DND-41 (cell line): ENCODE data around the gene PDLIM5.

ENCODE experiments used
- ATAC-seq: fragments of 200-7000 bp; cut with Tn5 transposase; 3 replicates; pipeline ENCODE4 v1.9.1; 2021; ENCODE audit warnings: low read depth; ENCODE audit not compliant: insufficient read depth
- DNase-seq: peaks from one replicate; pipeline ENCODE4 v3.0.0-alpha.2; 2020
- H2AFZ ChIP-seq: 2 replicates; pipeline ENCODE4 v1.6.0; 2012; ENCODE audit warnings: low read depth, low read length
- H3K27ac ChIP-seq: 2 replicates; pipeline ENCODE4 v1.5.1; 2012; ENCODE audit warnings: low read length, inconsistent platforms
- H3K27me3 ChIP-seq: fragments of 200-600 bp; sonication (generic); 2 replicates; pipeline ENCODE4 v1.6.0; 2012; ENCODE audit warnings: low read length, mild to moderate bottlenecking, inconsistent platforms; ENCODE audit not compliant: insufficient read depth, poor library complexity
- H3K36me3 ChIP-seq: 2 replicates; pipeline ENCODE4 v1.5.1; 2012; ENCODE audit warnings: low read length, inconsistent platforms; ENCODE audit not compliant: insufficient read depth
- H3K4me1 ChIP-seq: 2 replicates; pipeline ENCODE4 v1.5.1; 2012; ENCODE audit warnings: mild to moderate bottlenecking, low read length; ENCODE audit not compliant: insufficient read depth
- H3K4me2 ChIP-seq: 2 replicates; pipeline ENCODE4 v1.6.0; 2012; ENCODE audit warnings: mild to moderate bottlenecking, moderate library complexity, low read length, inconsistent platforms; ENCODE audit not compliant: insufficient read depth
- H3K4me3 ChIP-seq, 2 experiments: fragments of 200-600 bp in 1 of 2; shearing (Covaris generic) in 1 of 2; 2 replicates each; pipeline ENCODE4 v1.5.1; 2012 to 2016; ENCODE audit warnings: inconsistent platforms in 2 of 2, low read length in 2 of 2, mild to moderate bottlenecking in 2 of 2, low read depth in 1 of 2, moderate library complexity in 1 of 2
- H3K79me2 ChIP-seq: 2 replicates; pipeline ENCODE4 v1.6.0; 2012; ENCODE audit warnings: low read length, inconsistent platforms; ENCODE audit not compliant: insufficient read depth
- H3K9ac ChIP-seq: 2 replicates; pipeline ENCODE4 v1.6.0; 2012; ENCODE audit warnings: low read depth, mild to moderate bottlenecking, inconsistent platforms, low read length, moderate library complexity
- H3K9me3 ChIP-seq: 2 replicates; pipeline ENCODE4 v1.5.1; 2012; ENCODE audit warnings: low read length, moderate library complexity, mild to moderate bottlenecking, inconsistent platforms; ENCODE audit not compliant: insufficient read depth, severe bottlenecking
- H4K20me1 ChIP-seq: 2 replicates; pipeline ENCODE4 v1.6.0; 2012; ENCODE audit warnings: low read length; ENCODE audit not compliant: insufficient read depth
- CTCF ChIP-seq: IDR thresholded peaks from 2 replicates; pipeline ENCODE4 v1.5.1; 2012; ENCODE audit warnings: borderline replicate concordance, low read length, moderate library complexity, mild to moderate bottlenecking; ENCODE audit not compliant: poor library complexity, severe bottlenecking; ENCODE audit errors: extremely low read depth
- EZH2 ChIP-seq: IDR thresholded peaks from 3 replicates; pipeline ENCODE4 v1.6.1; 2012; ENCODE audit warnings: borderline replicate concordance, low read depth, mild to moderate bottlenecking, moderate library complexity, low read length, inconsistent platforms; ENCODE audit not compliant: severe bottlenecking

PDLIM5 gene

GRCh38 chr4:94665500-94666404 is 214.0 kb downstream of the PDLIM5 start:
- DNase-seq: no peak
- H3K4me2 ChIP-seq: no peak overlapping the region
- no peak for ATAC-seq
- H3K79me2 ChIP-seq: no peaks in the 10 kb centered on the region
- H4K20me1 ChIP-seq: no peaks in the 10 kb centered on the region
- TF ChIP-seq CTCF (no peak), EZH2 (no peak)
- no peak overlapping the region for H3K27ac ChIP-seq
- no peaks in the 10 kb centered on the region for H3K27me3 ChIP-seq
- H3K4me1 ChIP-seq: no peaks in the 10 kb centered on the region
- no peak overlapping the region for H3K9ac ChIP-seq
- H2AFZ ChIP-seq: no peak overlapping the region
- no peaks in the 10 kb centered on the region for H3K9me3 ChIP-seq
- H3K4me3 ChIP-seq: no peak overlapping the region
- H3K36me3 ChIP-seq: no peaks in the 10 kb centered on the region

- no peak overlapping the region for H2AFZ ChIP-seq
- ATAC-seq: no peak
- H3K4me3 ChIP-seq: no peak overlapping the region
- no peak overlapping the region for H3K4me2 ChIP-seq
- no peak for TF ChIP-seq EZH2
- no peak for TF ChIP-seq CTCF
- H3K27ac ChIP-seq: no peak overlapping the region
- no peak for DNase-seq
- no peaks in the 10 kb centered on the region for H3K27me3 ChIP-seq
- no peaks in the 10 kb centered on the region for H3K9me3 ChIP-seq
- no peaks in the 10 kb centered on the region for H4K20me1 ChIP-seq
- no peaks in the 10 kb centered on the region for H3K4me1 ChIP-seq
- H3K36me3 ChIP-seq: no peaks in the 10 kb centered on the region
- no peak overlapping the region for H3K9ac ChIP-seq
- no peaks in the 10 kb centered on the region for H3K79me2 ChIP-seq
Measured at GRCh38 chr4:94668724-94669123, 217.0 kb downstream of the PDLIM5 start.

- no peaks in the 10 kb centered on the region for H3K36me3 ChIP-seq
- H3K79me2 ChIP-seq: no peaks in the 10 kb centered on the region
- DNase-seq (no peak), ATAC-seq (no peak)
- H3K4me2 ChIP-seq: no peak overlapping the region
- H2AFZ ChIP-seq: no peak overlapping the region
- H3K9me3 ChIP-seq: no peaks in the 10 kb centered on the region
- no peak overlapping the region for H3K9ac ChIP-seq
- TF ChIP-seq EZH2 (no peak), CTCF (no peak)
- no peaks in the 10 kb centered on the region for H3K4me1 ChIP-seq
- H3K27ac ChIP-seq: no peak overlapping the region
- no peaks in the 10 kb centered on the region for H3K27me3 ChIP-seq
- no peak overlapping the region for H3K4me3 ChIP-seq
- H4K20me1 ChIP-seq: no peaks in the 10 kb centered on the region
Measured at GRCh38 chr4:94669672-94670664, 218.2 kb downstream of the PDLIM5 start.
